Tongue (tissue), 3 donors: Measurements from ENCODE around the gene TRPC4AP. TPM values are rescaled to one million over a fixed set of nuclear protein-coding genes. Genes with fewer than 3 reads are reported as not detected.

Experiments used
- DNase-seq: peaks from one replicate; pipeline ENCODE4 v3.0.0-alpha.2; 2015
- small RNA-seq: library from RNA; depleted of rRNA; stranded (forward); fragments of <200 nt; gene quantifications from one replicate; pipeline ENCODE3, GENCODE V24; 2014; ENCODE audit warnings: low replicate concordance
- total RNA-seq: library from RNA; depleted of rRNA; stranded (reverse); fragments of >200 nt; gene quantifications from one replicate; pipeline ENCODE4 v1.2.3, GENCODE V29; 2014

TRPC4AP gene
- total RNA-seq, 1 donor from 2014 or later: 64.0 TPM

- DNase-seq: no peak
Measured at GRCh38 chr20:34968042-34968775, 124.4 kb downstream of the TRPC4AP start.

- DNase-seq: no peak
Measured at GRCh38 chr20:34967421-34967820, 125.2 kb downstream of the TRPC4AP start.

GRCh38 chr20:34965051-34965450, 127.6 kb downstream of the TRPC4AP start:
- no peak for DNase-seq

GRCh38 chr20:34964486-34964885, 128.1 kb downstream of the TRPC4AP start:
- DNase-seq: no peak

- peak; percentile 77 for DNase-seq
Measured at GRCh38 chr20:34956751-34957472, 135.7 kb downstream of the TRPC4AP start.

GRCh38 chr20:34956041-34956458, 136.6 kb downstream of the TRPC4AP start:
- DNase-seq: no peak

GRCh38 chr20:34955231-34956040, 137.2 kb downstream of the TRPC4AP start, which contains the start of the genes GSS and MYH7B:
TSS of gene GSS (minus strand) at chr20:34955806. CDS start at chr20:34951852, 3,954 bp downstream.
TSS of gene MYH7B (plus strand) at chr20:34955868. CDS start at chr20:34978006, 22,138 bp downstream.
- DNase-seq: peak; percentile 99

GRCh38 chr20:34954904-34955230, 137.7 kb downstream of the TRPC4AP start:
- peak; percentile 53 for DNase-seq

- DNase-seq: no peak
Measured at GRCh38 chr20:34953960-34954359, 138.6 kb downstream of the TRPC4AP start.

- DNase-seq: no peak
Measured at GRCh38 chr20:34952671-34953070, 139.9 kb downstream of the TRPC4AP start.

Small RNA genes within 50 kb of the gene (small RNA-seq; reads per million reads assigned to genes)
- gene MIR499A (12.7 reads per million, percentile 94 among the genes with 10 or more reads in this experiment), gene RF00275 (not detected), gene RNU6-407P (not detected)

Other genes with a start within 250 kb of the TRPC4AP start
- gene GGT7, start 220.0 kb downstream of the TRPC4AP start, total RNA-seq: 15.0 TPM
- 63.9 TPM for gene ACSS2, start 216.2 kb downstream of the TRPC4AP start, total RNA-seq
- 27.6 TPM for gene GSS, start 137.0 kb downstream of the TRPC4AP start, total RNA-seq
- gene MYH7B, start 136.9 kb downstream of the TRPC4AP start, total RNA-seq: 6.1 TPM
- 13.6 TPM for gene EDEM2, start 54.5 kb upstream of the TRPC4AP start, total RNA-seq
- gene PROCR, start 79.3 kb upstream of the TRPC4AP start, total RNA-seq: 15.3 TPM
- 0.10 TPM for gene MMP24, start 133.9 kb upstream of the TRPC4AP start, total RNA-seq
- gene MMP24OS, start 185.3 kb upstream of the TRPC4AP start, total RNA-seq: 7.6 TPM
- gene EIF6, start 192.0 kb upstream of the TRPC4AP start, total RNA-seq: 42.5 TPM
- gene FAM83C, start 199.6 kb upstream of the TRPC4AP start, total RNA-seq: 2.2 TPM